H9 (cell line): ENCODE results near the gene AHI1. TPM values are rescaled to one million over a fixed set of nuclear protein-coding genes. Genes with fewer than 3 reads are reported as not detected.

Experiments used
- DNase-seq: peaks from one replicate; pipeline ENCODE4 v3.0.0-alpha.2; 2017
- H2AFZ ChIP-seq: one replicate; pipeline ENCODE4 v1.6.1; 2013; ENCODE audit warnings: mild to moderate bottlenecking, low read length, control low read depth, moderate library complexity
- H2AK5ac ChIP-seq: 2 replicates; pipeline ENCODE4 v1.6.1; 2013; ENCODE audit warnings: low read length, control low read depth, mixed read lengths; ENCODE audit not compliant: insufficient read length
- H2BK120ac ChIP-seq: one replicate; pipeline ENCODE4 v1.6.1; 2013; ENCODE audit warnings: low read depth, mild to moderate bottlenecking, low read length, control low read depth, inconsistent platforms; ENCODE audit not compliant: poor library complexity, severe bottlenecking
- H2BK12ac ChIP-seq: 2 replicates; pipeline ENCODE4 v1.6.1; 2013; ENCODE audit warnings: low read length, control low read depth, mixed read lengths, low read depth; ENCODE audit not compliant: insufficient read length
- H2BK15ac ChIP-seq: 2 replicates; pipeline ENCODE4 v1.6.1; 2013; ENCODE audit warnings: low read depth, low read length, control low read depth
- H2BK20ac ChIP-seq: one replicate; pipeline ENCODE4 v1.6.1; 2013; ENCODE audit warnings: low read depth, mild to moderate bottlenecking, low read length, control low read depth, inconsistent platforms; ENCODE audit not compliant: poor library complexity, severe bottlenecking
- H2BK5ac ChIP-seq: 2 replicates; pipeline ENCODE4 v1.6.1; 2013; ENCODE audit warnings: low read length, control low read depth, mixed read lengths; ENCODE audit not compliant: insufficient read length
- H3K14ac ChIP-seq: 2 replicates; pipeline ENCODE4 v1.6.1; 2013; ENCODE audit warnings: low read length, control low read depth; ENCODE audit not compliant: insufficient read depth
- H3K18ac ChIP-seq: 2 replicates; pipeline ENCODE4 v1.6.1; 2013; ENCODE audit warnings: low read depth, mild to moderate bottlenecking, mixed read lengths, low read length, control low read depth; ENCODE audit not compliant: insufficient read length
- H3K23ac ChIP-seq: 2 replicates; pipeline ENCODE4 v1.6.1; 2013; ENCODE audit warnings: low read length, control low read depth, mixed read lengths, low read depth; ENCODE audit not compliant: insufficient read length
- H3K23me2 ChIP-seq: 2 replicates; pipeline ENCODE4 v1.6.1; 2013; ENCODE audit warnings: low read depth, mild to moderate bottlenecking, mixed read lengths, low read length, control low read depth; ENCODE audit not compliant: insufficient read length, poor library complexity, severe bottlenecking
- H3K27ac ChIP-seq: 2 replicates; pipeline ENCODE4 v1.5.1; 2013; ENCODE audit warnings: low read length, control low read depth, mixed read lengths, low read depth; ENCODE audit not compliant: insufficient read length
- H3K27me3 ChIP-seq: 2 replicates; pipeline ENCODE4 v1.6.1; 2013; ENCODE audit warnings: low read length, control low read depth, inconsistent platforms; ENCODE audit not compliant: insufficient read depth
- H3K4ac ChIP-seq: 2 replicates; pipeline ENCODE4 v1.6.1; 2013; ENCODE audit warnings: low read depth, mild to moderate bottlenecking, control low read depth, inconsistent platforms, low read length, moderate library complexity
- H3K4me1 ChIP-seq: 2 replicates; pipeline ENCODE4 v1.6.1; 2013; ENCODE audit warnings: low read length, control low read depth, inconsistent platforms; ENCODE audit not compliant: insufficient read depth
- H3K4me2 ChIP-seq: 2 replicates; pipeline ENCODE4 v1.6.1; 2013; ENCODE audit warnings: low read length, control low read depth, mixed read lengths; ENCODE audit not compliant: insufficient read length, insufficient read depth
- H3K56ac ChIP-seq: 2 replicates; pipeline ENCODE4 v1.6.1; 2013; ENCODE audit warnings: low read depth, mild to moderate bottlenecking, mixed read lengths, low read length, control low read depth; ENCODE audit not compliant: insufficient read length
- H3K79me1 ChIP-seq: 2 replicates; pipeline ENCODE4 v1.6.1; 2013; ENCODE audit warnings: low read depth, mild to moderate bottlenecking, moderate library complexity, low read length, control low read depth, inconsistent platforms; ENCODE audit not compliant: insufficient read depth, poor library complexity, severe bottlenecking
- H3K79me2 ChIP-seq: 2 replicates; pipeline ENCODE4 v1.6.1; 2013; ENCODE audit warnings: low read length, control low read depth, inconsistent platforms; ENCODE audit not compliant: insufficient read depth
- H3K9ac ChIP-seq: 2 replicates; pipeline ENCODE4 v1.6.1; 2013; ENCODE audit warnings: low read length, control low read depth, mixed read lengths; ENCODE audit not compliant: insufficient read length; ENCODE audit errors: extremely low read depth
- H3K9me3 ChIP-seq: one replicate; pipeline ENCODE4 v1.6.1; 2013; ENCODE audit warnings: low read depth, low read length, inconsistent platforms; ENCODE audit not compliant: control insufficient read depth
- H3T11ph ChIP-seq: one replicate; pipeline ENCODE4 v1.6.1; 2013; ENCODE audit warnings: mild to moderate bottlenecking, low read length, control low read depth, inconsistent platforms
- H4K20me1 ChIP-seq: one replicate; pipeline ENCODE4 v1.6.1; 2013; ENCODE audit not compliant: control insufficient read depth, insufficient read length, insufficient read depth
- H4K5ac ChIP-seq: 2 replicates; pipeline ENCODE4 v1.6.1; 2013; ENCODE audit warnings: low read depth, mild to moderate bottlenecking, mixed read lengths, low read length, control low read depth; ENCODE audit not compliant: insufficient read length
- H4K8ac ChIP-seq: replicated peaks from 2 replicates; pipeline ENCODE4 v1.6.1; 2013; ENCODE audit warnings: low read length, control low read depth, mixed read lengths, low read depth; ENCODE audit not compliant: insufficient read length
- H4K91ac ChIP-seq: 2 replicates; pipeline ENCODE4 v1.6.1; 2013; ENCODE audit warnings: low read depth, mild to moderate bottlenecking, moderate library complexity, mixed read lengths, low read length, control low read depth; ENCODE audit not compliant: insufficient read length
- H3K27ac Mint-ChIP-seq, 3 experiments: 2 replicates in 2 of 3; 3 replicates in 1 of 3; pipeline ENCODE4 v1.8.0; 2020 to 2021; ENCODE audit warnings: mixed read lengths in 3 of 3, mild to moderate bottlenecking in 1 of 3, moderate library complexity in 1 of 3
- H3K27me3 Mint-ChIP-seq: 2 replicates; pipeline ENCODE4 v1.8.0; 2021; ENCODE audit warnings: low read depth, mild to moderate bottlenecking, moderate library complexity, mixed read lengths
- H3K36me3 Mint-ChIP-seq, 3 experiments: 2 replicates in 2 of 3; 3 replicates in 1 of 3; pipeline ENCODE4 v1.8.0; 2020 to 2021; ENCODE audit warnings: low read depth in 3 of 3, mixed read lengths in 3 of 3; ENCODE audit not compliant: insufficient read depth in 1 of 3
- H3K4me1 Mint-ChIP-seq, 2 experiments: 2 replicates each; pipeline ENCODE4 v1.8.0; 2020; ENCODE audit warnings: mixed read lengths in 2 of 2
- H3K4me3 Mint-ChIP-seq, 2 experiments: 2 replicates in 1 of 2; 3 replicates in 1 of 2; pipeline ENCODE4 v1.8.0; 2020 to 2021; ENCODE audit warnings: mild to moderate bottlenecking in 2 of 2, mixed read lengths in 2 of 2, moderate library complexity in 1 of 2
- H3K9me3 Mint-ChIP-seq, 2 experiments: 2 replicates in 1 of 2; 3 replicates in 1 of 2; pipeline ENCODE4 v1.8.0; 2020; ENCODE audit warnings: mild to moderate bottlenecking in 2 of 2, mixed read lengths in 2 of 2, moderate library complexity in 1 of 2
- CTCF ChIP-seq: fragments of 200-600 bp; sonication (generic); conservative IDR thresholded peaks from 3 replicates; pipeline ENCODE4 v1.8.0; 2021; ENCODE audit warnings: antibody characterized with exemption, mild to moderate bottlenecking
- WGBS: extraction: QIAGEN DNeasy Blood & Tissue Kit; methylation state at CpG from one replicate; pipeline ENCODE4 v1.1.7; 2013; ENCODE audit warnings: missing lambda C conversion rate, low lambda C conversion rate, mixed read lengths; ENCODE audit not compliant: insufficient read length; ENCODE audit errors: extremely low coverage; 5-methylcytosine and 5-hydroxymethylcytosine counted together
- total RNA-seq: library from RNA; stranded (reverse); gene quantifications from 2 replicates; pipeline ENCODE4 v1.2.1, GENCODE V29; 2021

AHI1 gene
- total RNA-seq, 1 experiment from 2014 or later: 9.9 TPM

- peaks cover 2% of the 10 kb centered on the region for H3K27me3 Mint-ChIP-seq
- no peaks in the 10 kb centered on the region for H3K9me3 ChIP-seq
These were observed 230.9 kb downstream of the AHI1 start for GRCh38 chr6:135266675-135267074.

More at GRCh38 chr6:135266675-135267074, 230.9 kb downstream of the AHI1 start:
- Histone ChIP-seq H3K4me2 (no peak overlapping the region), H3T11ph (no peak overlapping the region), H4K8ac (no peak overlapping the region), H3K23ac (no peak overlapping the region), H2BK15ac (no peak overlapping the region), H2AK5ac (no peak overlapping the region), H2BK20ac (no peak overlapping the region), H3K9ac (no peak overlapping the region), H3K23me2 (peaks cover 3% of the 10 kb centered on the region), H2BK12ac (no peak overlapping the region), H2AFZ (no peak overlapping the region), H3K4me1 (peaks cover 6% of the 10 kb centered on the region), H3K79me1 (no peaks in the 10 kb centered on the region), H3K4ac (no peak overlapping the region), H4K5ac (no peak overlapping the region), H3K27ac (no peak overlapping the region), H3K56ac (no peak overlapping the region), H4K20me1 (no peaks in the 10 kb centered on the region), H3K18ac (no peak overlapping the region), H4K91ac (no peak overlapping the region), H3K27me3 (no peaks in the 10 kb centered on the region), H3K79me2 (no peaks in the 10 kb centered on the region), H2BK5ac (no peak overlapping the region), H2BK120ac (no peak overlapping the region), H3K14ac (no peak overlapping the region)
- Mint-ChIP-seq H3K9me3 (no peaks in the 10 kb centered on the region), H3K36me3 (peaks cover 0 to 10% (median 0%) of the 10 kb centered on the region in 3 experiments; a peak in 2 of 7 replicates), H3K4me3 (no peak overlapping the region), H3K27ac (no peak overlapping the region; a peak in 1 of 7 replicates), H3K4me1 (peaks cover 41 to 46% of the 10 kb centered on the region in 2 experiments)
- TF ChIP-seq CTCF: no peak
- no CpG with 5 or more reads among the region's 8 CpGs for WGBS
- no peak for DNase-seq
